Endothelial cell of hepatic sinusoid (primary cell): ENCODE results near the gene BZW2.

Experiments
- in situ Hi-C: cut with HindIII; loops from 2 replicates; pipeline ENCODE4 v1.10.0; 2017; ENCODE audit warnings: low sequenced_read_pairs

The BZW2 gene

GRCh38 chr7:16712916-16713315 is 66.9 kb downstream of the BZW2 start:
- in situ Hi-C loops = no loop called here

DNA sequence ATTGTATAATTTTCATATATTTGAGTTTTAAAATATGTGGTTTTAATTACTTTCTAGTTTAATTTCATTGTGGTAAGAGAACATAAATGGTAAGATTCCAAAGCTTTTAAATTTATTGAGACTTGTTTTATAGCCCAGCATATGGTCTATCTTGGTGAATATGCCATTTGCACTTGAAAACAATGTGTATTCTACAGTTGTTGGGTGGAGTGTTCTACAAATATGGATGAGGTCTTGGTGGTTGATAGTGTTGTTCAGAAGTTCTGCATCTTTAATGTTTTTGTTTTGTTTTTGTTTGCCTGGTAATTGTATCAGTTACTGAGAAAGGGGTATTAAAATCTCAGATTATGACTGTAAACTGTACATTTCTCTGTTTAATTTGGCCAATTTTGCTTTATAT is 69.9 kb downstream of the BZW2 start:
- in situ Hi-C loops = no loop called here

DNA sequence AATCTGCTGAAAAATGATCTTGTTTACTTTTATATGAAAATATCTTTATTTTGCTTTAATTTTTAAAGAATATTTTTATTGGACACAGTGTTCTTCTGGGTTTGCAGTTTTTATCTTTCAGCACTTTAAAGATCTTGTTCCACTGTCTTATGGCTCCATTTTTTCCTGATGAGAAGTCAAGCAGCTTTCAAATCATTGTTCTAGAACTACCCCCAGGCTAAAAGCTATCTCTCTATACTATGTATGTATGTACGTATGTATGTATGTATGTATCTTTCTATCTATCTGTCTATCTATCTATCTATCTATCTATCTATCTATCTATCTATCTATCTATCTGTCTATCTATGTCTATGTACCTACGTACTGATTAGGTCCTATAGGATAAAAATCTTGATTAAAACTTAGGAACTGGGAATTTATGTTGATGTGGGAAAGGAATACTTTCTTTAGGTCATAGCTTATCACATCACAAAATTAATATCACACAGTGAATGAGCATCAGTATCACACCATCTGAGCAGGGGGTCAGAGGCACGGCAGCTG is 72.2 kb downstream of the BZW2 start:
- in situ Hi-C loops = no loop called here

- in situ Hi-C loops = no loop called here
Observed at GRCh38 chr7:16719699-16720098, 73.7 kb downstream of the BZW2 start.

GRCh38 chr7:16721541-16721940 is 75.6 kb downstream of the BZW2 start:
- in situ Hi-C loops = no loop called here

DNA sequence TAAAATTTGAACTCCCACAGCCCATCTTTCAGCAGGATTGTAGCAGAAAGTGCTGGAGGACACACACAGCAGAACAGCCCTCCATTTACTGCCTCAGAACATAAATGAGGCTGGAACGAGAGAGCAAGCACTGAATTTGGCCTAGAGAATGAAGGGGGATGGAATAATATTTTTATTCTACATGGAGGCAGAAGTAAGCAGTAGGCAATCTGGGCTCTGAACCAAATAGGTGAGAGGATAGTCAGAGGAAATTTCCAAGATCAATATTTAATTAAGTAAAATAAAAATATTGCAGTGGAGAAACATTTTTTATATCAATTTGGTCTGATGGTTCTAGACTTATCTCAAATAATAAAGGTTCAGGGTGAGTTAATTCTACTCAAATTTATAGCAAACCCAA is 78.4 kb downstream of the BZW2 start:
- in situ Hi-C loops = no loop called here

GRCh38 chr7:16726189-16726588 is 80.2 kb downstream of the BZW2 start:
- in situ Hi-C loops = loop anchor here (5.0 kb wide), 1 partner anchor 51 kb away; no protein-coding TSS in a partner anchor

DNA sequence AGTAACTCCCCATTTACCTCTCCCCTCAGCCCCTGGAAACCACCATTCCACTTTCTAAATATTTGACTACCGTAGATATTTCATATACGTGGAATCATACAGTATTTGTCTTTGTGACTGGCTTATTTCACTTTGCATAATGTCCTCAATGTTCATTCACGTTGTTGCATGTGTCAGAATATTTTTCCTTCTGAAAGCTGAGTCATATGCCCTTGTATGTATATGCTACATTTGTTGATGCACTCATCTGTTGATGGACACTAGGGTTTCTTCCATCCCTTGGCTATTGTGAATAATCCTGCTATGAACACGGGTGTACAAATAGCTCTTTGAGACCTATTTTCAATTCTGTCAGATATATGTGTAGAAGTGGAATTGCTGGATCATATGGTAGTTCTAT is 81.8 kb downstream of the BZW2 start:
- in situ Hi-C loops = loop anchor here (5.0 kb wide), 1 partner anchor 50 kb away; no protein-coding TSS in a partner anchor

DNA sequence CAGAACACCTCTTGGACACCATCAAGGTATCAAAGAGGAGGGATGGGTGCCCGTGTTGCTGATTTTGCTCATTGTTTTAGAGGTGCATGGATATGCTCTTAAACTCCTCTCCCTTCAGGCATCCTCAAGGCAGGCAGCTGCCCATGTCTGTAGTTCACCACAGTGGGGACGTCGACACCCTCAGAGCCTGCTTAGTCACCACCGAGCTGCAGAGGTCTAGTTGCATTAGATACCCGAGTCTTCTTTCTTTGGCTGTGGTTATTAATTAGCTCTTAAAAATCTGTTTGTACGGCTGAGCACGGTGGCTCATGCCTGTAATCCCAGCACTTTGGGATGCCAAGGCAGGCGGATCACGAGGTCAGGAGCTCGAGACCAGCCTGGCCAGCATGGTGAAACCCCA is 82.8 kb downstream of the BZW2 start:
- in situ Hi-C loops = loop anchor here (5.0 kb wide), 1 partner anchor 48 kb away; no protein-coding TSS in a partner anchor

DNA sequence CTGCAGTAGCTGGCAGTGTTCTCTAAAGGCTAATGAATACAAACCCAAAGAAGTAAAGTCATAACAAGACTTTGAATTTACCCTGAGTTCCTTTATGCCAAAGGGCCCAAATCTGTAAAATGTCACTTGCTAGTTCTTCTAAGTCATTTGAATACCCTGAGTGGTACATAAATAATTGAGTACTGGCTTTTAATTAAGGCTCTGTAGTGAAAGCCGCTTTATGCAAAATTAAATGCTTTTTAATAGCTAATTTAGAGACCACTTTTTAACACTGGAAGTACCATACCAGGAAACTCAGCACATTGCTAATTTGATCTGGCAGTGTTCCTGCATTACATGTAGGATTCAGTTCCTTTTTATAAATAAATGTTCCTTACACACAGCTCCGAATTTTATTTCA is 83.6 kb downstream of the BZW2 start:
- in situ Hi-C loops = loop anchor here (5.0 kb wide), 1 partner anchor 48 kb away; no protein-coding TSS in a partner anchor

DNA sequence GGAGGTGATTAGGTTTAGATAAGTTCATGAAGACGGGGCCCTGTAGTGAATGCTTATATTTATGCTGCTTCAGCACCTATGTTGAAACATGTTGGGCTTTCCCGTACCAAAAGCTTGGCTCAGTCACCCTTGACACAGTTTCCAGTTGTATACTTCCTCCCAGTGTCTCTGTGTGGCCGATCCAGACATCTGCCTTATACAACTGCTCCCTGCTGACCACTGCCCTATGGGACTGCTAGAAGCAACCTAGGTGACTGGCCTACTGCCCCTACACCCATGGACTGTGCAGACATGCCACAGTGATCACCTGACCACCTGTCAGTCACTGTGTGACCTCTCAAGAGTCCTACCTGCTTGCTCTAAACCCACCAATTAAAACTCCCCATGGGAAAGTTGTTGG is 85.0 kb downstream of the BZW2 start:
- in situ Hi-C loops = no loop called here

- in situ Hi-C loops = no loop called here
Observed at GRCh38 chr7:16732828-16733227, 86.8 kb downstream of the BZW2 start.

- in situ Hi-C loops = no loop called here
Observed at GRCh38 chr7:16734148-16734726, 88.3 kb downstream of the BZW2 start.

- in situ Hi-C loops = no loop called here
Observed at GRCh38 chr7:16735020-16735419, 89.0 kb downstream of the BZW2 start.

- in situ Hi-C loops = no loop called here
Observed at GRCh38 chr7:16738011-16738688, 92.2 kb downstream of the BZW2 start.

GRCh38 chr7:16739863-16740622 is 94.1 kb downstream of the BZW2 start:
- in situ Hi-C loops = no loop called here

GRCh38 chr7:16740623-16740953 is 94.6 kb downstream of the BZW2 start:
- in situ Hi-C loops = no loop called here

GRCh38 chr7:16740996-16741395 is 95.0 kb downstream of the BZW2 start:
- in situ Hi-C loops = no loop called here

GRCh38 chr7:16741676-16742075 is 95.7 kb downstream of the BZW2 start:
- in situ Hi-C loops = no loop called here

GRCh38 chr7:16742547-16742946 is 96.6 kb downstream of the BZW2 start:
- in situ Hi-C loops = no loop called here

- in situ Hi-C loops = no loop called here
Observed at GRCh38 chr7:16743236-16743635, 97.3 kb downstream of the BZW2 start.
